OCI-LY3 (cell line): ENCODE data around the gene EPAS1.

Experiments
- H2AFZ ChIP-seq: fragments of 200-600, 300-600 bp; shearing (Covaris generic); 2 replicates; pipeline ENCODE4 v1.6.0; 2014; ENCODE audit warnings: antibody characterized with exemption, low read depth, low read length
- H3K27ac ChIP-seq: fragments of 200-600, 300-600 bp; sonication (generic); 2 replicates; pipeline ENCODE4 v1.5.1; 2014; ENCODE audit warnings: mild to moderate bottlenecking, low read length, moderate library complexity, mixed read lengths
- H3K27me3 ChIP-seq: fragments of 200-600, 300-600 bp; sonication (generic); 2 replicates; pipeline ENCODE4 v1.6.1; 2014; ENCODE audit warnings: low read depth, low read length, mixed read lengths
- H3K36me3 ChIP-seq: fragments of 200-600, 300-600 bp; sonication (generic); replicated peaks from 2 replicates; pipeline ENCODE3; 2014; ENCODE audit warnings: low read depth, low read length, mixed read lengths
- H3K4me1 ChIP-seq: fragments of 300-600, 200-600 bp; sonication (generic); 2 replicates; pipeline ENCODE4 v1.6.1; 2014; ENCODE audit warnings: low read length, mixed read lengths
- H3K4me2 ChIP-seq: fragments of 200-600, 300-600 bp; sonication (generic); 2 replicates; pipeline ENCODE4 v1.6.1; 2014; ENCODE audit warnings: low read length, mixed read lengths
- H3K4me3 ChIP-seq: fragments of 300-600, 200-600 bp; sonication (generic); 2 replicates; pipeline ENCODE4 v1.5.1; 2014; ENCODE audit warnings: antibody characterized with exemption, mild to moderate bottlenecking, low read length, moderate library complexity
- H3K79me2 ChIP-seq: fragments of 300-600, 200-600 bp; shearing (Covaris generic); 2 replicates; pipeline ENCODE4 v1.6.1; 2014; ENCODE audit warnings: mild to moderate bottlenecking, low read length, mixed read lengths
- H3K9ac ChIP-seq: fragments of 300-600, 200-600 bp; shearing (Covaris generic); 2 replicates; pipeline ENCODE4 v1.6.0; 2014; ENCODE audit warnings: mild to moderate bottlenecking, low read length, moderate library complexity
- H3K9me3 ChIP-seq: fragments of 200-600, 300-600 bp; shearing (Covaris generic); 2 replicates; pipeline ENCODE4 v1.6.1; 2014; ENCODE audit warnings: low read length, mixed read lengths; ENCODE audit not compliant: insufficient read depth
- H4K20me1 ChIP-seq: fragments of 200-600, 300-600 bp; sonication (generic); 2 replicates; pipeline ENCODE4 v1.6.1; 2016; ENCODE audit warnings: low read length, mixed read lengths; ENCODE audit not compliant: insufficient read depth
- CTCF ChIP-seq: fragments of 200-600, 300-600 bp; sonication (generic); IDR thresholded peaks from 2 replicates; pipeline ENCODE4 v1.5.1; 2014; ENCODE audit warnings: antibody characterized with exemption, low read length, low read depth
- EZH2phosphoT487 ChIP-seq: fragments of 200-600 bp; shearing (Covaris generic); IDR thresholded peaks from 2 replicates; pipeline ENCODE4 v1.6.1; 2018; ENCODE audit warnings: antibody characterized with exemption, mixed run types, low read depth

The EPAS1 gene

GRCh38 chr2:46365913-46366667 lies 68.9 kb downstream of the EPAS1 start:
- peak overlapping the region; percentile 80 for H3K4me2 ChIP-seq
- no peaks in the 10 kb centered on the region for H3K36me3 ChIP-seq
- H3K9ac ChIP-seq: 0 out of 2 replicates have a peak overlapping the region, but pooled peaks have one; percentile 11
- no peaks in the 10 kb centered on the region for H4K20me1 ChIP-seq
- peak overlapping the region; percentile 62 for H3K4me3 ChIP-seq
- no peaks in the 10 kb centered on the region for H3K27me3 ChIP-seq
- H3K4me1 ChIP-seq: peaks cover 32% of the 10 kb centered on the region
- H3K9me3 ChIP-seq: no peaks in the 10 kb centered on the region
- no peak overlapping the region for H3K27ac ChIP-seq
- TF ChIP-seq CTCF (peak; percentile 64), EZH2phosphoT487 (no peak)
- H3K79me2 ChIP-seq: no peaks in the 10 kb centered on the region
- H2AFZ ChIP-seq: peak overlapping the region; percentile 57

GRCh38 chr2:46366668-46367052 lies 69.5 kb downstream of the EPAS1 start:
- H3K9ac ChIP-seq: no peak overlapping the region
- no peaks in the 10 kb centered on the region for H3K36me3 ChIP-seq
- no peaks in the 10 kb centered on the region for H3K9me3 ChIP-seq
- H2AFZ ChIP-seq: no peak overlapping the region
- peaks cover 32% of the 10 kb centered on the region for H3K4me1 ChIP-seq
- TF ChIP-seq EZH2phosphoT487 (no peak), CTCF (no peak)
- H3K4me2 ChIP-seq: peak overlapping the region; percentile 80; the same call in 1 of the 2 replicates
- H3K27me3 ChIP-seq: no peaks in the 10 kb centered on the region
- no peak overlapping the region for H3K27ac ChIP-seq
- H3K4me3 ChIP-seq: no peak overlapping the region
- H3K79me2 ChIP-seq: no peaks in the 10 kb centered on the region
- H4K20me1 ChIP-seq: no peaks in the 10 kb centered on the region

- H3K27ac ChIP-seq: no peak overlapping the region
- no peak overlapping the region for H3K4me3 ChIP-seq
- TF ChIP-seq EZH2phosphoT487 (no peak), CTCF (no peak)
- H3K9ac ChIP-seq: no peak overlapping the region
- no peak overlapping the region for H3K4me2 ChIP-seq
- H3K79me2 ChIP-seq: no peaks in the 10 kb centered on the region
- no peaks in the 10 kb centered on the region for H3K36me3 ChIP-seq
- no peaks in the 10 kb centered on the region for H3K9me3 ChIP-seq
- no peaks in the 10 kb centered on the region for H3K27me3 ChIP-seq
- no peak overlapping the region for H2AFZ ChIP-seq
- peaks cover 32% of the 10 kb centered on the region for H3K4me1 ChIP-seq
- H4K20me1 ChIP-seq: no peaks in the 10 kb centered on the region
Measured at GRCh38 chr2:46367286-46367685, 70.1 kb downstream of the EPAS1 start.

DNA sequence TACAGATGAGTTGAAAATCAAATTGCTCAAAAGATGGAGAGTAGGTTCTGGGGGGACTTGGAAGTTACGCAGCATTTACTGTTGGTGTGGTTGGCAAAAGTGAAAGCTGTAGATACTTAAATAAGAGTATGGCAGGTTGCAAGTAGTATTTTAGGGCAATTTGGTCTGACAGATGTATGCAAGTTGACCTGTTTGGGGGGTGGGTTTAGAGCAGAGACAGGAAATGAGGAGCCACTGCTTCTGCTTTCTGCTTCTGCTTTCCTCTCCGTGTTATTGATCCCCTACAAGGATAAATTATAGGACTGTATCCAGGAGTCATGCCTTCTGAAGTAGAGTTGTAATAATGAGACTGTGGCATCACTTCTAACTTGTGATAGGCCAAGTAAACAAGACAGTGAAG lies 71.2 kb downstream of the EPAS1 start:
- Histone ChIP-seq H3K27me3 (no peaks in the 10 kb centered on the region), H4K20me1 (no peaks in the 10 kb centered on the region), H2AFZ (no peak overlapping the region), H3K36me3 (no peaks in the 10 kb centered on the region), H3K9me3 (0 out of 2 replicates have a peak, but pooled peaks cover 3% of the 10 kb centered on the region), H3K4me1 (peaks cover 30% of the 10 kb centered on the region), H3K4me2 (peak overlapping the region; percentile 48), H3K4me3 (no peak overlapping the region), H3K79me2 (no peaks in the 10 kb centered on the region), H3K27ac (no peak overlapping the region), H3K9ac (no peak overlapping the region)
- no peak for TF ChIP-seq CTCF
- TF ChIP-seq EZH2phosphoT487: no peak
